ENCODE measurements around the gene UTY.

The UTY gene

DNA sequence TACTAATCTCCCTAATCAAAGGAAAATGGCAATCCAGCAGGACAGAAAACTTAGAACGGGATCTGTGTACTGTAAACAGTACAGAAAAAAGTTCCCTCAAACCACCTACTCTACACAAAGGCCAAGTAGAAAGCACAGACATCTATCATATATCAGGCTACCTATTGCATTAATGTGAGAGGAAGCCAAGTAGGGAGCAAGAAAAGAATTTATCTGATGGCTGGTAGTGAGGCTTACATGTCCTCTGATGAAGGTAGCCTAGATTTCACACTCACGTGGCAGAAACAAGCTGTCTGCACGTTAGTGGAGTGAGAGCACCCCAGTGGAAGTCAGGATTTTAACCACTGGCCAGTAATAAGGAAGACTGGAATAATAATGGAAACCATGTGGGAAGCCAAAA is 28.3 kb downstream of the UTY start (continued):
- TF ChIP-seq, protein P1, sequence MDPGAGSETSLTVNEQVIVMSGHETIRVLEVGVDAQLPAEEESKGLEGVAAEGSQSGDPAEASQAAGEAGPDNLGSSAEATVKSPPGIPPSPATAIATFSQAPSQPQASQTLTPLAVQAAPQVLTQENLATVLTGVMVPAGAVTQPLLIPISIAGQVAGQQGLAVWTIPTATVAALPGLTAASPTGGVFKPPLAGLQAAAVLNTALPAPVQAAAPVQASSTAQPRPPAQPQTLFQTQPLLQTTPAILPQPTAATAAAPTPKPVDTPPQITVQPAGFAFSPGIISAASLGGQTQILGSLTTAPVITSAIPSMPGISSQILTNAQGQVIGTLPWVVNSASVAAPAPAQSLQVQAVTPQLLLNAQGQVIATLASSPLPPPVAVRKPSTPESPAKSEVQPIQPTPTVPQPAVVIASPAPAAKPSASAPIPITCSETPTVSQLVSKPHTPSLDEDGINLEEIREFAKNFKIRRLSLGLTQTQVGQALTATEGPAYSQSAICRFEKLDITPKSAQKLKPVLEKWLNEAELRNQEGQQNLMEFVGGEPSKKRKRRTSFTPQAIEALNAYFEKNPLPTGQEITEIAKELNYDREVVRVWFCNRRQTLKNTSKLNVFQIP (CRISPR knock-in tag; IDR thresholded peaks at IDR 0.05; ENCODE audit: borderline replicate concordance, low read depth) = no peak
- TF ChIP-seq PATZ1 (CRISPR knock-in tag; IDR thresholded peaks at IDR 0.05; ENCODE audit: borderline replicate concordance) (no peak), ZFP3 (CRISPR knock-in tag; IDR thresholded peaks at IDR 0.05) (no peak), GLIS3 (CRISPR knock-in tag; IDR thresholded peaks at IDR 0.05) (no peak)

DNA sequence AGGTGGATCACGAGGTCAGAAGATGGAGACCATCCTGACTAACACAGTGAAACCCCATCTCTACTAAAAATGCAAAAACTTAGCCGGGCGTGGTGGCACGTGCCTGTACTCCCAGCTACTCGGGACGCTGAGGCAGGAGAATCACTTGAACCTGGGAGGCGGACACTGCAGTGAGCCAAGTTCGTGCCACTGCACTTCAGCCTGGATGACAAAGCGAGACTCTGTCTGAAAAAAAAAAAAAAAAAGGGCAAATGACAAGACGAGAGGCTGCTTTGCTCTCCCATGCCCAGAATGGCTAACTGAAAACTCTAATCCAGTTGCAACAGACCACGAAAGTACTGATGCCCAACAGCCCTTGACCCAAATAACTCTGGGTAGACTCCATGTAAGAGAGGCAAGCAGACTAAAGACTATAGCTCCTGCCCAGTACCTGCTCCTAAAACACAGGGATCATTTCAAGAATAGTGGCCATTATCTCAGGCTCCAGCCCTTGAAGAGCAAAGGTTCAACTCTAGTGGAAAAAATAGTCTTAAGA is 29.2 kb downstream of the UTY start:
- TF ChIP-seq SNAI2 (CRISPR knock-in tag; IDR thresholded peaks at IDR 0.05) (no peak), ISL1 (CRISPR knock-in tag; IDR thresholded peaks at IDR 0.05) (no peak), BACH2 (CRISPR knock-in tag; IDR thresholded peaks at IDR 0.05; ENCODE audit: borderline replicate concordance) (no peak), ZNF70 (CRISPR knock-in tag; IDR thresholded peaks at IDR 0.05) (no peak), CSDC2 (CRISPR knock-in tag; IDR thresholded peaks at IDR 0.05) (no peak), ZFP3 (CRISPR knock-in tag; IDR thresholded peaks at IDR 0.05) (no peak), PATZ1 (CRISPR knock-in tag; IDR thresholded peaks at IDR 0.05; ENCODE audit: borderline replicate concordance) (no peak), ZNF8 (CRISPR knock-in tag; IDR thresholded peaks at IDR 0.05) (no peak), ESRRG (CRISPR knock-in tag; IDR thresholded peaks at IDR 0.05) (no peak), CREB5 (CRISPR knock-in tag; IDR thresholded peaks at IDR 0.05; ENCODE audit: low read depth) (no peak), TSHZ2 (CRISPR knock-in tag; IDR thresholded peaks at IDR 0.05) (no peak), TCF4 (CRISPR knock-in tag; IDR thresholded peaks at IDR 0.05; ENCODE audit: borderline replicate concordance) (no peak), TOX (CRISPR knock-in tag; IDR thresholded peaks at IDR 0.05; ENCODE audit: borderline replicate concordance) (no peak), ZC3H10 (CRISPR knock-in tag; IDR thresholded peaks at IDR 0.05) (no peak), ZFP30 (CRISPR knock-in tag; IDR thresholded peaks at IDR 0.05) (no peak), ARNTL (CRISPR knock-in tag; IDR thresholded peaks at IDR 0.05; ENCODE audit: borderline replicate concordance, low read depth) (no peak), ZNF565 (CRISPR knock-in tag; conservative IDR thresholded peaks at IDR 0.05; ENCODE audit: low read depth) (no peak)
- no peak for ATAC-seq

DNA sequence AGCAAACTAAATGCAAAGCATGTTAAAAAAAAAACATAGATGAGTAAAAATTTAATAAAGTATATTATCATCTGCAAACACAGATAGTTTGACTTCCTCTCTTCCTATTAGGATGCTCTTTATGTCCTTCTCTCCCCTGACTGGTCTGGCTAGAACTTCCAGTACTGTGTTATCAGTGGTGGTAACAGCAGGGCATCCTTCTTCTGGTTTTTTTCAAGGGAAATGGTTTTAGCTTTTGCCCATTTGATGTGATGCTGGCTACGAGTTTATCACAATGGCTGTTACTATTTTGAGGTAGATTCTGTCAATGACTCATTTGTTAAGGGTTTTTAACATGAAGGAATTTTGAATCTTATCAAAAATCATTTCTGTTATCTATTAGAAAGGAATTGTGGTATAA is 34.3 kb downstream of the UTY start:
- no peak for TF ChIP-seq RARB (CRISPR knock-in tag; IDR thresholded peaks at IDR 0.05)
- no peak for TF ChIP-seq GLIS3 (CRISPR knock-in tag; IDR thresholded peaks at IDR 0.05)
- no peak for ATAC-seq

DNA sequence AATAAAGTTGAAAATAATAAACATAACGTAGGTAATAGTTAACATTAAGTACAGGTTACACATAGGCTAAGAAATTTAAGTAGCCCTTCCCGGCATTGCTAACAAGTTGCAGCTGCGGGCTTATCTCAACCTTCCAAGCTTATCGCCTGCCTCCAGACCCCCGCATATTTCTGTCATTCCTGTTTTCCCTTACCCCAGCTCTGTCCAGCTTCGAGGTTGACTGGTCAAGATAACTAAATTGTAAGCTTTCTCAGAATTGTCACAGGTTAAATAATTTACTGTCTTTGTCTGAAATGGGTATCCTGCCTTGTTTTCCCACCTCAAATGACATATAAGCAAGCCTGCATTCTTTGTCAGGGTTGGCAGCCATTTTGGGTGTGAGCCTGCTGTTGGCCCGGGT is 36.7 kb downstream of the UTY start:
- ATAC-seq = no peak
- TF ChIP-seq ESRRG (CRISPR knock-in tag; IDR thresholded peaks at IDR 0.05) (no peak), ISL1 (CRISPR knock-in tag; IDR thresholded peaks at IDR 0.05) (no peak), ZNF70 (CRISPR knock-in tag; IDR thresholded peaks at IDR 0.05) (no peak), CSDC2 (CRISPR knock-in tag; IDR thresholded peaks at IDR 0.05) (no peak), TSHZ2 (CRISPR knock-in tag; IDR thresholded peaks at IDR 0.05) (no peak), OSR1 (CRISPR knock-in tag; IDR thresholded peaks at IDR 0.05) (no peak), ARNTL (CRISPR knock-in tag; IDR thresholded peaks at IDR 0.05; ENCODE audit: borderline replicate concordance, low read depth) (no peak), ZFP3 (CRISPR knock-in tag; IDR thresholded peaks at IDR 0.05) (no peak), GLIS3 (CRISPR knock-in tag; IDR thresholded peaks at IDR 0.05) (no peak), BACH2 (CRISPR knock-in tag; IDR thresholded peaks at IDR 0.05; ENCODE audit: borderline replicate concordance) (no peak), CSRNP3 (CRISPR knock-in tag; IDR thresholded peaks at IDR 0.05) (no peak)

Measured in SK-N-SH treated with all-trans-retinoic acid at 6 μM for 48 hours (cell line).